ENCODE results near the gene ATP10B. TPM values are rescaled to one million over a fixed set of nuclear protein-coding genes. Genes with fewer than 3 reads are reported as not detected.

ATP10B gene
- total RNA-seq, 4 donors from 2014 or later: 0.07 to 0.29 TPM; not detected in 2

DNA sequence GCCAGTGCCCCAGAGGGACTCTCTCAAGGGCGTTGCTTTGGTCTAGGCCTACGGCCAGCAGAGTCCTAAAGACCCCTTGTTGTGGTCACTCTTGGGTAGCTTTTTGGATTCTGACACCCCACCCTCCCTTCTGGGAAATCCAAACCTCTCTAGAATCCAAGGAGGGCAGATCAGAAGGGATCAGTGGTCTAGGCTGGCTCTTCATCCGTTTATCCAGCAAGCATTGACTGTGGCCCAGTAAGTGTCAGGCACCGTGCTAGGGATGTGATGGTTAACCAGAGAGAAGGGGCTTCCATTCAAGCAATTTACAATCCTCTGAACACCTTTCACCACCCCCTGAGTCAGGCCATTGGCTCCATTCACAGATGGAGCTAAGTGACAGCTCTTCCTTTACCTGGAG is 249.3 kb downstream of the ATP10B start:
- Histone ChIP-seq H3K4me3 (no peak overlapping the region), H3K36me3 (no peaks in the 10 kb centered on the region), H3K27ac (no peak overlapping the region), H3K4me1 (no peaks in the 10 kb centered on the region), H3K27me3 (no peaks in the 10 kb centered on the region), H3K9me3 (no peaks in the 10 kb centered on the region)
- DNase-seq: no peak
- intact Hi-C loops (cut with DNase I; ENCODE audit: low total_unique reads): no loop called here
- TF ChIP-seq POLR2A (IDR thresholded peaks at IDR 0.05): no peak
- TF ChIP-seq, protein P1, sequence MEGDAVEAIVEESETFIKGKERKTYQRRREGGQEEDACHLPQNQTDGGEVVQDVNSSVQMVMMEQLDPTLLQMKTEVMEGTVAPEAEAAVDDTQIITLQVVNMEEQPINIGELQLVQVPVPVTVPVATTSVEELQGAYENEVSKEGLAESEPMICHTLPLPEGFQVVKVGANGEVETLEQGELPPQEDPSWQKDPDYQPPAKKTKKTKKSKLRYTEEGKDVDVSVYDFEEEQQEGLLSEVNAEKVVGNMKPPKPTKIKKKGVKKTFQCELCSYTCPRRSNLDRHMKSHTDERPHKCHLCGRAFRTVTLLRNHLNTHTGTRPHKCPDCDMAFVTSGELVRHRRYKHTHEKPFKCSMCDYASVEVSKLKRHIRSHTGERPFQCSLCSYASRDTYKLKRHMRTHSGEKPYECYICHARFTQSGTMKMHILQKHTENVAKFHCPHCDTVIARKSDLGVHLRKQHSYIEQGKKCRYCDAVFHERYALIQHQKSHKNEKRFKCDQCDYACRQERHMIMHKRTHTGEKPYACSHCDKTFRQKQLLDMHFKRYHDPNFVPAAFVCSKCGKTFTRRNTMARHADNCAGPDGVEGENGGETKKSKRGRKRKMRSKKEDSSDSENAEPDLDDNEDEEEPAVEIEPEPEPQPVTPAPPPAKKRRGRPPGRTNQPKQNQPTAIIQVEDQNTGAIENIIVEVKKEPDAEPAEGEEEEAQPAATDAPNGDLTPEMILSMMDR (IDR thresholded peaks at IDR 0.05): no peak

GRCh38 chr5:160601046-160601445 is 251.0 kb downstream of the ATP10B start:
- no peaks in the 10 kb centered on the region for H3K4me1 ChIP-seq
- no peak for DNase-seq
- no peak overlapping the region for H3K4me3 ChIP-seq
- H3K9me3 ChIP-seq: no peaks in the 10 kb centered on the region
- no peak overlapping the region for H3K27ac ChIP-seq
- H3K27me3 ChIP-seq: no peaks in the 10 kb centered on the region
- no peaks in the 10 kb centered on the region for H3K36me3 ChIP-seq
- TF ChIP-seq, protein P1 (IDR thresholded peaks at IDR 0.05): no peak
- TF ChIP-seq POLR2A (IDR thresholded peaks at IDR 0.05): no peak
- intact Hi-C loops (cut with DNase I; ENCODE audit: low total_unique reads): no loop called here

DNA sequence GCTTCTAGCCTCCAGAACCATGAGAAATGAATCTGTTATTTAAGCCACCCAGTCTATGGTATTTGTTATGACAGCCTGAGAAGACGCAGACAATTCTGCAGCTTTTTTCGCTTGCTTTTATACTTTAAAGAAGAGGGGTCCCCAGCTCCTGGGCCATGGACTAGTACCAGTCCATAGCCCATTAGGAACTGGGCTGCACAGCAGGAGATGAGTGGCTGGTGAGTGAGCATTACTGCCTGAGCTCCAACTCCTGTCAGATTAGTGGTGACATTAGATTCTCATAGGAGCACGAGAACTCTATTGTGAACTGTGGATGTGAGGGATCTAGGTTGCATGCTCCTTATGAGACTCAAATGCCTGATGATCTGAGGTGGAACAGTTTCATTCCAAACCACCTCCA is 278.7 kb downstream of the ATP10B start:
- Histone ChIP-seq H3K27me3 (no peaks in the 10 kb centered on the region), H3K27ac (no peak overlapping the region), H3K4me3 (no peak overlapping the region), H3K36me3 (no peaks in the 10 kb centered on the region), H3K4me1 (no peaks in the 10 kb centered on the region), H3K9me3 (no peaks in the 10 kb centered on the region)
- intact Hi-C loops (cut with DNase I; ENCODE audit: low total_unique reads): no loop called here
- DNase-seq: no peak
- TF ChIP-seq POLR2A (IDR thresholded peaks at IDR 0.05): no peak
- TF ChIP-seq, protein P1 (IDR thresholded peaks at IDR 0.05): no peak

DNA sequence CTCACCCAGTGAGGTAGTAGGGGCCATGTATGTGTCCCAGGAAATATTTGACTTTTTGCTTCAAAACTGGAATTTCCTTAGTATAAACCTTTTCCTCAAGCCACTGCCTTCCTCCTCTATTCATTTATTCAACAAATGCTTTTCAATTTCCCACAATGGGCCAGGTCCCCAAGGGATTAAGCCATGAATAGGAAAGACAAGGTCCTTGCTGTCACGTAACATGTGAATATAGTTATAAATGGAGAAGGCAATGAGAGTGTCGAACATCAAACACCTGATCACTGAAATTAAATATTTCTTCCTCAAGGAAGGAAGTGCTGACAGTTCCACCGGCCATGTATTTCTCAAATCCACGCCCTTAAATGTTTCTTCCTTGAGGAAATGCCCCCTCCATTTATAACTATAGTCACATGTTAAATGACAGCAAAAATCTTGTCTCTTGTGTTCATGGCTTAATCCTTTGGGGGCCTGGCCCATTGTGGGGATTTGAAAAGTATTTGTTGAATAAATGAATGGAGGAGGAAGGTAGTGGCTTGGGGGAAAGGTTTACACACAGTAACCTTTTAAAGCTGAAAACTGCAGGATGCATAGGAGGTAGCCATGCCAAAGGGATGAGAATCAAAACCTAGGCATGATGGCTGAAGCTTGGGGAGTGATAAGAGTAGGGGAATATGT is 284.8 kb downstream of the ATP10B start:
- no peak overlapping the region for H3K4me3 ChIP-seq
- no peaks in the 10 kb centered on the region for H3K36me3 ChIP-seq
- H3K27ac ChIP-seq: no peak overlapping the region
- intact Hi-C loops (cut with DNase I; ENCODE audit: low total_unique reads): no loop called here
- no peaks in the 10 kb centered on the region for H3K4me1 ChIP-seq
- TF ChIP-seq POLR2A (IDR thresholded peaks at IDR 0.05): no peak
- TF ChIP-seq, protein P1 (IDR thresholded peaks at IDR 0.05): no peak
- no peak for DNase-seq
- no peaks in the 10 kb centered on the region for H3K9me3 ChIP-seq
- no peaks in the 10 kb centered on the region for H3K27me3 ChIP-seq

DNA sequence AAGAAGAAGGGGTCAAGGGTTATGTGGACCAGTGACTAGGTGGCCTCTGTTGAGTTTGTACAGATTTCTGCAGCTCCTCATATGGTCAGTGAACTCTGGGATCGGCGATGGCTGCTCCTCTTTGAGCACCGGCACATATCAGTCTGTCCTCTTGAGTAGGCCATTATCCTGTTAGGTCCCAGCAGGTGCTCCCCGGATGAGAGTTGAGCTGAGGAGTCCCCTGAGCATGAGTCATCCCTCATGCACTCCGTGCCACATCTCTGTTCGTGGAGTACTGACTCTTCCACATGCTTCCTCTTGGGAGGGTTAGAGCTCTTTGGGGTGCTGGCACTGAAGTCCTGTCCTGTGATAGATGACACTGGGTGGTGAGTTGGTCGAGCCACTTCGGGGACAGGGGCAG is 286.6 kb downstream of the ATP10B start:
- no peak for TF ChIP-seq POLR2A (IDR thresholded peaks at IDR 0.05)
- TF ChIP-seq, protein P1 (IDR thresholded peaks at IDR 0.05): no peak
- no peak overlapping the region for H3K4me3 ChIP-seq
- H3K27ac ChIP-seq: no peak overlapping the region
- no peaks in the 10 kb centered on the region for H3K4me1 ChIP-seq
- no peaks in the 10 kb centered on the region for H3K36me3 ChIP-seq
- intact Hi-C loops (cut with DNase I; ENCODE audit: low total_unique reads): no loop called here
- DNase-seq: no peak
- no peaks in the 10 kb centered on the region for H3K9me3 ChIP-seq
- H3K27me3 ChIP-seq: no peaks in the 10 kb centered on the region
